ENCODE results near the gene IMP4. TPM values are rescaled to one million over a fixed set of nuclear protein-coding genes. Genes with fewer than 3 reads are reported as not detected.

IMP4 gene
- polyA plus RNA-seq, 2 donors, result 42.7 to 74.4 TPM

DNA sequence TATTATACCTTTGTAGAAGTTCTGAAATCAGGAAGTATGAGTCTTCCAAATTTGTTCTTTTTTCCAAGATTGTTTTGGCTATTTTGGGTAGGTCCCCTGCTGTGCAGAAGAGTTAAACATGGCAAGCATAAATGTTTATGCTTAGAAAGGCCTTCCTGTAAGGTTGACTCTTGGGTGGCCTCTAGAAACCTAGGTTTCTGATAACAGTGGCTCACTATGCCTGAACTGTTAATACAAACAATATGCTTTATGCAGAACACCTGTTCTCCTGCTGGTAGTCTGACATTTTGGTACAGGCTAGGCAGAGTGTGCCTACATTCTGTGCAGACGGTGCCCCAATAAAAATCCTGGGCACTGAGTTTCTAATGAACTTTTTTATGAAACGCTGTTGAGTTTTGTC is 23.3 kb downstream of the IMP4 start:
- WGBS, 2 donors, result 84 to 91% methylated on average over 2 of the region's 2 CpGs
- Histone ChIP-seq H3K4me3 (ENCODE audit: low read depth in 1 of 2, low read length in 2 of 2) (no peak overlapping the region), H3K36me3 (ENCODE audit: control insufficient read depth in 2 of 2, insufficient read depth in 2 of 2, low read length in 1 of 2) (peaks cover 2 to 5% of the 10 kb centered on the region in 2 donors), H3K9me3 (ENCODE audit: control insufficient read depth in 2 of 2, insufficient read depth in 1 of 2, low read depth in 1 of 2, low read length in 1 of 2) (no peaks in the 10 kb centered on the region), H3K27ac (ENCODE audit: low read depth in 2 of 2, low read length in 1 of 2) (no peak overlapping the region), H3K27me3 (ENCODE audit: control insufficient read depth in 1 of 2, insufficient read depth in 2 of 2, low read length in 2 of 2) (no peaks in the 10 kb centered on the region), H3K4me1 (ENCODE audit: control insufficient read depth in 2 of 2, insufficient read depth in 2 of 2, low read length in 1 of 2) (no peaks in the 10 kb centered on the region)

DNA sequence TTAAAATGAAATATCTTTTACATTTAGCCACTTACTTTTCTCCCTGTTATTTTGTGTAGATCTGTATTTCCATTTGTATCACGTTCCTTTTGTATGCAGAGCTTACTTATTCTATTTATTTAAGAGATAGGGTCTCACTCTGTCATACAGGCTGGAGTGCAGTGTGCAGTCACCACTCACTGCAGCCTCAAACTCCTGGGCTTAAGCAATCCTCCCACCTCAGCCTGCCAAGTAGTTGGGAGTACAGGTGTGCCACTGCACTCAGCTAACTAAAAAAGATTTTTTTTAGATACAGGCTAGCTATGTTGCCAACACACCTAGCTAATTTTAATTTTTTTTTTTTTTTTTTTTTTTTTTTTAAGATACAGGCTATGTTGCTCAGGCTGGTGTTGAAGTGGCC is 24.0 kb downstream of the IMP4 start:
- H3K9me3 ChIP-seq (ENCODE audit: control insufficient read depth in 2 of 2, insufficient read depth in 1 of 2, low read depth in 1 of 2, low read length in 1 of 2), result no peaks in the 10 kb centered on the region
- H3K4me1 ChIP-seq (ENCODE audit: control insufficient read depth in 2 of 2, insufficient read depth in 2 of 2, low read length in 1 of 2), result no peaks in the 10 kb centered on the region
- WGBS, 2 donors, result 36 to 38% methylated on average over 1 of the region's 1 CpG
- H3K27ac ChIP-seq (ENCODE audit: low read depth in 2 of 2, low read length in 1 of 2), result no peak overlapping the region
- no peaks in the 10 kb centered on the region for H3K27me3 ChIP-seq (ENCODE audit: control insufficient read depth in 1 of 2, insufficient read depth in 2 of 2, low read length in 2 of 2)
- no peak overlapping the region for H3K4me3 ChIP-seq (ENCODE audit: low read depth in 1 of 2, low read length in 2 of 2)
- peaks cover 2 to 5% of the 10 kb centered on the region in 2 donors for H3K36me3 ChIP-seq (ENCODE audit: control insufficient read depth in 2 of 2, insufficient read depth in 2 of 2, low read length in 1 of 2)

DNA sequence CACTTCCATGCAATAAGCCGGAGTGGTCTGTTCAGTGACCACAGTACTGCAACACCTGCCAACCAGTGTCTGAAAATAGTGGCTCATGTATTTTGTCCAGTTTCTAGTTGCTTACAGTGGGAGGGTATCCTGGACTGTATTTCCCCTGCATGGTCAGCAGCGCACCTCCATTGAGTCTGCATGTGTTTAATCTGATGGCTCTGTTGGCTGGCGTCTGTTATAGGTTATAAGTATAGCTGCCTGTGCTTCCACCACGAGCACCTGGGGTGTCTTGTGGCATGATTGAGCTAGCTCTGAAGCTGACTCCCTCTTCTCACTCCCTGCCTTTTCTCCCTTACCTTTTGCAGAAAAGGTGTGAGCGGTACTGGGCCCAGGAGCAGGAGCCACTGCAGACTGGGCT is 26.1 kb downstream of the IMP4 start:
- WGBS, 2 donors, result 93 to 95% methylated on average over 5 of the region's 5 CpGs
- Histone ChIP-seq H3K4me3 (ENCODE audit: low read depth in 1 of 2, low read length in 2 of 2) (no peak overlapping the region), H3K36me3 (ENCODE audit: control insufficient read depth in 2 of 2, insufficient read depth in 2 of 2, low read length in 1 of 2) (peaks cover 2 to 5% of the 10 kb centered on the region in 2 donors), H3K27me3 (ENCODE audit: control insufficient read depth in 1 of 2, insufficient read depth in 2 of 2, low read length in 2 of 2) (no peaks in the 10 kb centered on the region), H3K27ac (ENCODE audit: low read depth in 2 of 2, low read length in 1 of 2) (no peak overlapping the region), H3K9me3 (ENCODE audit: control insufficient read depth in 2 of 2, insufficient read depth in 1 of 2, low read depth in 1 of 2, low read length in 1 of 2) (no peaks in the 10 kb centered on the region), H3K4me1 (ENCODE audit: control insufficient read depth in 2 of 2, insufficient read depth in 2 of 2, low read length in 1 of 2) (peaks cover 0 to 6% of the 10 kb centered on the region in 2 donors)

DNA sequence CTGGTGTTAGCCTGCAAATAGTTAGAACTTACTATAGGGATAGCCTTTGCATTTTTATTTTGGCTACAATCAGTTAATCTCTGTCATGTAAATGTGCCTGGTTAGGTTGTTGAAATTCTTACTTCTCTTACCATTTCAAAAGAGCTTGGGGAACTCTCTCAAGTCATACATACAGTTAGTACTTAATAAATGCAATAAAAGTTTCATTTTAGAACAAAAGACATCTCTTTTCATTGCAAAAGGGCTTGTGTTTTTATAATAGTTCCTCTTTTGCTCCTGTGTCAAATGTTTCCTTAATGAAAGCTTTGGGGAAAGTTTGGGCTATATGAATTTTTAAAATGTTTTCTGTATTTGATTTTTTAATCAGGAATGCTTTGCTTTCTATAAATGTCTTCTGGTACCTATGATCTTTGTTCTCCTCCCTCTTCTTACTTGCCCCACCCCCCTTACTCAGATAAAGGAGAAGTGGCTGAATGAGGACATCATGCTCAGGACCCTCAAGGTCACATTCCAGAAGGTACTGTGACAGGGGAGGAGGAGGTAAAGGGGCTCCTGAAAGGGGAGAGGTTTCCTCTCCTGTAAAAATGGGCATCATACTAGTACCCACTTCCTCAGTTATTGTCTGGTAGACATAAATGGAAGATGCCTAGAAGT is 26.7 kb downstream of the IMP4 start:
- no peak overlapping the region for H3K27ac ChIP-seq (ENCODE audit: low read depth in 2 of 2, low read length in 1 of 2)
- H3K4me3 ChIP-seq (ENCODE audit: low read depth in 1 of 2, low read length in 2 of 2), result no peak overlapping the region
- H3K4me1 ChIP-seq (ENCODE audit: control insufficient read depth in 2 of 2, insufficient read depth in 2 of 2, low read length in 1 of 2), result peaks cover 0 to 6% of the 10 kb centered on the region in 2 donors
- peaks cover 2 to 5% of the 10 kb centered on the region in 2 donors for H3K36me3 ChIP-seq (ENCODE audit: control insufficient read depth in 2 of 2, insufficient read depth in 2 of 2, low read length in 1 of 2)
- no peaks in the 10 kb centered on the region for H3K9me3 ChIP-seq (ENCODE audit: control insufficient read depth in 2 of 2, insufficient read depth in 1 of 2, low read depth in 1 of 2, low read length in 1 of 2)
- H3K27me3 ChIP-seq (ENCODE audit: control insufficient read depth in 1 of 2, insufficient read depth in 2 of 2, low read length in 2 of 2), result no peaks in the 10 kb centered on the region

DNA sequence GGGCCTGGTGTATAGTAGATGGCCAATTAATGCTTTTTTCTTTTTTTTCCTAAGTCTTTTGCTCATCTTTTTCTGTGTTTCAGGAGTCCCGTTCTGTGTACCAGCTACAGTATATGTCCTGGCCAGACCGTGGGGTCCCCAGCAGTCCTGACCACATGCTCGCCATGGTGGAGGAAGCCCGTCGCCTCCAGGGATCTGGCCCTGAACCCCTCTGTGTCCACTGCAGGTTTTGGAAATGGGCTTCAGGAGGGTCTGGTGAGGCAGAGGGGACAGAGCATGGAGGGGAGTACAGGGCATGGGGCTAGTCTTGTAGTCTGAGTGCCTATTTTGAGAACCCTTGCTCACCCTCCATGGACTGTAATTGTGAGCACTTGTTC is 27.3 kb downstream of the IMP4 start:
- Histone ChIP-seq H3K27ac (ENCODE audit: low read depth in 2 of 2, low read length in 1 of 2) (peak overlapping the region in 1 of 2 donors; percentile 6), H3K27me3 (ENCODE audit: control insufficient read depth in 1 of 2, insufficient read depth in 2 of 2, low read length in 2 of 2) (no peaks in the 10 kb centered on the region), H3K36me3 (ENCODE audit: control insufficient read depth in 2 of 2, insufficient read depth in 2 of 2, low read length in 1 of 2) (peaks cover 2 to 5% of the 10 kb centered on the region in 2 donors), H3K9me3 (ENCODE audit: control insufficient read depth in 2 of 2, insufficient read depth in 1 of 2, low read depth in 1 of 2, low read length in 1 of 2) (no peaks in the 10 kb centered on the region), H3K4me1 (ENCODE audit: control insufficient read depth in 2 of 2, insufficient read depth in 2 of 2, low read length in 1 of 2) (peaks cover 2 to 6% of the 10 kb centered on the region in 2 donors), H3K4me3 (ENCODE audit: low read depth in 1 of 2, low read length in 2 of 2) (no peak overlapping the region)
- WGBS, 2 donors, result 93 to 94% methylated on average over 5 of the region's 5 CpGs

DNA sequence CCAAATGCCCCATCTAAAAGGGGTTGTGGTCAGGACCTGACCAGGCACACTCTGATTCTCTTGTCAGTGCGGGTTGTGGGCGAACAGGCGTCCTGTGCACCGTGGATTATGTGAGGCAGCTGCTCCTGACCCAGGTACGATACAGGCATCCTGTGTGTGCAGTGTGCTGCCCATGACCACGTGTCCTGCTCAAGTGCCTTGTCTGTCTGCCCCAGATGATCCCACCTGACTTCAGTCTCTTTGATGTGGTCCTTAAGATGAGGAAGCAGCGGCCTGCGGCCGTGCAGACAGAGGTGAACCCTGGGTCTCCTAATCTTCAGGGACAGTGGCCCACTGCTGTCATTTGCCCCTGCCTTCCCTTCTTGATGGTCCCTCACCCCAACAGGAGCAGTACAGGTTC is 27.8 kb downstream of the IMP4 start:
- Histone ChIP-seq H3K27ac (ENCODE audit: low read depth in 2 of 2, low read length in 1 of 2) (no peak overlapping the region), H3K4me3 (ENCODE audit: low read depth in 1 of 2, low read length in 2 of 2) (no peak overlapping the region), H3K27me3 (ENCODE audit: control insufficient read depth in 1 of 2, insufficient read depth in 2 of 2, low read length in 2 of 2) (no peaks in the 10 kb centered on the region), H3K36me3 (ENCODE audit: control insufficient read depth in 2 of 2, insufficient read depth in 2 of 2, low read length in 1 of 2) (peaks cover 2 to 5% of the 10 kb centered on the region in 2 donors), H3K9me3 (ENCODE audit: control insufficient read depth in 2 of 2, insufficient read depth in 1 of 2, low read depth in 1 of 2, low read length in 1 of 2) (no peaks in the 10 kb centered on the region), H3K4me1 (ENCODE audit: control insufficient read depth in 2 of 2, insufficient read depth in 2 of 2, low read length in 1 of 2) (peaks cover 2 to 6% of the 10 kb centered on the region in 2 donors)
- 80 to 82% methylated on average over 9 of the region's 9 CpGs for WGBS, 2 donors

DNA sequence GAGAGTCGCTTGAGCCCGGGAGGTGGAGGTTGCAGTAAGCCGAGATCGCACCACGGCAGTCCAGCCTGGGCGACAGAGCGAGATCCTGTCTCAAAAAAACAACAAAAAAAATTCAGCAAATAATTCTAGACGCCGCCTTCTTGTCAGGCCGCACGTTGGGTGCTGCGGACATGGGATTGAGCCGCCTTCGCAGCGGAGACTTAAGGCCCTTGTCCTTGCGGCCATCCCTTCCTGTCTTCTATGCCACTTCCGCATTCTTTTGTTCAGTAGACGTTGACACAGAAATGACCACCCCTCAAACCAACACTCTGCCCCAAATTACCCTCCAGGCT is 29.0 kb downstream of the IMP4 start:
- Histone ChIP-seq H3K27me3 (ENCODE audit: control insufficient read depth in 1 of 2, insufficient read depth in 2 of 2, low read length in 2 of 2) (no peaks in the 10 kb centered on the region), H3K4me1 (ENCODE audit: control insufficient read depth in 2 of 2, insufficient read depth in 2 of 2, low read length in 1 of 2) (peaks cover 2 to 6% of the 10 kb centered on the region in 2 donors), H3K9me3 (ENCODE audit: control insufficient read depth in 2 of 2, insufficient read depth in 1 of 2, low read depth in 1 of 2, low read length in 1 of 2) (no peaks in the 10 kb centered on the region), H3K27ac (ENCODE audit: low read depth in 2 of 2, low read length in 1 of 2) (peak overlapping the region; percentile 82 to 86), H3K4me3 (ENCODE audit: low read depth in 1 of 2, low read length in 2 of 2) (peak overlapping the region; percentile 66 to 78), H3K36me3 (ENCODE audit: control insufficient read depth in 2 of 2, insufficient read depth in 2 of 2, low read length in 1 of 2) (peaks cover 2 to 5% of the 10 kb centered on the region in 2 donors)
- WGBS, 2 donors, result 36 to 57% methylated on average over 18 of the region's 18 CpGs

DNA sequence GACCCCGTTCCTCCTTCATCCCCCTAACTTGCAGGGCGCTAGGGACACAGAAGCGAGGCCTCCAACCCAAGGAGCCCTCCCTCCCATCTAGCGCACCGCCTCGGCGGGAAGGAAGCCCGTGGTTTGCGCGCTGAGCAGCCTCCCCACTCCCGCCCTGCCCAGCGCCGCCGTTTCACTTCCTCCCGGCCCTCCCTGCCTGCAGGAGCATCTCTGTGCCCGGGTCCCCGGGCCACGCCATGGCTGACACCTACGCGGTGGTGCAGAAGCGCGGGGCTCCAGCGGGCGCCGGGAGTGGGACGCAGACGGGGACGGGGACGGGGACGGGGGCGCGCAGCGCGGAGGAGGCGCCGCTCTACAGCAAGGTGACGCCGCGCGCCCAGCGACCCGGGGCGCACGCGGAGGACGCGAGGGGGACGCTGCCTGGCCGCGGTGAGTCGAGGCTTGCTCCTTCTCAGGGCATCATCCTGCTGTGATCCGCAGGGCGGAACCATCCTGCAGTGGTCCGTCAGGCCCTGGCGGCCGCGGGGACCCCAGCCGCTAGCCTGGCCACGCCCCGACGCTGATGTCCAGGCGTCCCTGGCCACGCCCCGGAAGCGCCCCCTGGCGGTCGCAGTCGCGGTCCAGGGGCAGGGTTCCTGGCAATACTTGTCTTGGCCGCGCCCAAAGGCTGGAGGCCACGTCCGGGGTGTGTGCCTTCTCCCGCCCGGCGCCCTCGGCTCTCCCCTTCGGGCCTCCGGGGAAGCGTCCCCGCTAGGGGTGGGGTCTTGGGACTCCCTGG is 29.5 kb downstream of the IMP4 start:
- Histone ChIP-seq H3K4me3 (ENCODE audit: low read depth in 1 of 2, low read length in 2 of 2) (peak overlapping the region; percentile 66 to 78), H3K27me3 (ENCODE audit: control insufficient read depth in 1 of 2, insufficient read depth in 2 of 2, low read length in 2 of 2) (no peaks in the 10 kb centered on the region), H3K36me3 (ENCODE audit: control insufficient read depth in 2 of 2, insufficient read depth in 2 of 2, low read length in 1 of 2) (peaks cover 2 to 5% of the 10 kb centered on the region in 2 donors), H3K4me1 (ENCODE audit: control insufficient read depth in 2 of 2, insufficient read depth in 2 of 2, low read length in 1 of 2) (peaks cover 2 to 6% of the 10 kb centered on the region in 2 donors), H3K27ac (ENCODE audit: low read depth in 2 of 2, low read length in 1 of 2) (peak overlapping the region; percentile 82 to 86), H3K9me3 (ENCODE audit: control insufficient read depth in 2 of 2, insufficient read depth in 1 of 2, low read depth in 1 of 2, low read length in 1 of 2) (no peaks in the 10 kb centered on the region)
- WGBS, 2 donors, result 1 to 2% methylated on average over 76 to 81 of the region's 81 CpGs

DNA sequence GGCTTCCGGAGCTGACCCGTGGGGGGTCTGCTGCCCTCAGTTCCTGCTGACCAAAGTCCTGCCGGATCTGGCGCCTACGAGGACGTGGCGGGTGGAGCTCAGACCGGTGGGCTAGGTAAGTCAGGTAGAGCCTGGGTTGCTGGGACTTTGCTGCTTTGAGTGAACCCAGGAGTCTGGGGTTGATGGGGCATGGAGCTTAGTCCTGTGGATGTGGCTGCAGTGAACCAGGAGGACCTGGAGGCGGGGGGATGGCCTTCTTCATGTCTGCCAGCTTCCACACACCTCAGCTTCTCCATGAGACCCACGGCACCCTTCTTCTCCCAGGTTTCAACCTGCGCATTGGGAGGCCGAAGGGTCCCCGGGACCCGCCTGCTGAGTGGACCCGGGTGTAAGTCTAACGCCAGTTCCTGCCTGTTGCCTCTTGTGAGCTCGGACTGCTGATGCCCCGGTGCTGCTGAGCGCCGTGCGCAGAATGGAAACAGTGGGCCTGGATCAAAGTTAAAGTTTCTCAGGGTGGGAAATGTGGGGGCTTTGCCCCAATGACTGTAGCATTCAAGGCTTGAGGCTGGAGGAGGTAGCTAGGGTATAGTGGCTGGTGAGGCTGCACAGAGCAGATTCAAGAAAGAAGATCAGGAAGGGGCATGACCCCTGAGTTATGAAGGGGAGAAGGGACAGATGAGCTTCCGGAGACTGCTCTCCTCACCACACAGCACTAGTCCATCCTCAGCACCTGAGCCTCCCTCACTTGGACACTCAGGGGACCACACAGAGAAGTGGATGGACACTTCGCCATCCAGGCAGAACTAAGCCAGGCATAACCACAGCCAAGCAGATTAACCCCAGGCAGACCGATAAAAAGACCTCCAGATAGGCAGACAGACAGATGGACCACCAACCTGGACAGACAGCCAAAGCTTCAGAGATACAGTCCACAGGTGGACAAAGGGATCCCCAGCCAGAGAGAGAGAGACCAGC is 30.4 kb downstream of the IMP4 start:
- 49 to 54% methylated on average over 24 of the region's 24 CpGs for WGBS, 2 donors
- Histone ChIP-seq H3K4me1 (ENCODE audit: control insufficient read depth in 2 of 2, insufficient read depth in 2 of 2, low read length in 1 of 2) (peaks cover 2 to 6% of the 10 kb centered on the region in 2 donors), H3K4me3 (ENCODE audit: low read depth in 1 of 2, low read length in 2 of 2) (peak overlapping the region; percentile 66 to 78), H3K27ac (ENCODE audit: low read depth in 2 of 2, low read length in 1 of 2) (peak overlapping the region; percentile 82 to 86), H3K36me3 (ENCODE audit: control insufficient read depth in 2 of 2, insufficient read depth in 2 of 2, low read length in 1 of 2) (peaks cover 2 to 5% of the 10 kb centered on the region in 2 donors), H3K9me3 (ENCODE audit: control insufficient read depth in 2 of 2, insufficient read depth in 1 of 2, low read depth in 1 of 2, low read length in 1 of 2) (no peaks in the 10 kb centered on the region), H3K27me3 (ENCODE audit: control insufficient read depth in 1 of 2, insufficient read depth in 2 of 2, low read length in 2 of 2) (no peaks in the 10 kb centered on the region)
